Measurements from ENCODE around the gene CTXN1. TPM values are rescaled to one million over a fixed set of nuclear protein-coding genes. Genes with fewer than 3 reads are reported as not detected.
"Not testable (repeated sequence)": the region's sequence is repeated elsewhere in the genome, so short reads cannot be mapped to it uniquely, and the experiment has no call there.

The CTXN1 gene
- total and polyA plus RNA-seq, 8 donors, result 4.2 to 13.3 (median 8.6) TPM

- H3K27ac ChIP-seq, result no peak overlapping the region
- intact Hi-C loops (cut with DNase I), result no loop called here
- peaks cover 6 to 14% of the 10 kb centered on the region in 2 donors for H3K4me1 ChIP-seq
- H3K9me3 ChIP-seq, result no peaks in the 10 kb centered on the region
- H3K4me3 ChIP-seq, result no peak overlapping the region
- H3K27me3 ChIP-seq, result peaks cover 0 to 23% of the 10 kb centered on the region in 2 donors
- no peak for ATAC-seq
- TF ChIP-seq CTCF (IDR thresholded peaks at IDR 0.05), result no peak
- no peaks in the 10 kb centered on the region for H3K36me3 ChIP-seq
- DNase-seq, result no peak
These were observed 27.0 kb downstream of the CTXN1 start for GRCh38 chr19:7898967-7899366.

GRCh38 chr19:7897292-7897691, 28.6 kb downstream of the CTXN1 start:
- peak; percentile 15 for ATAC-seq

GRCh38 chr19:7895565-7895964, 30.4 kb downstream of the CTXN1 start:
- H3K9me3 ChIP-seq, result no peaks in the 10 kb centered on the region
- no peaks in the 10 kb centered on the region for H3K36me3 ChIP-seq
- peaks cover 0 to 34% of the 10 kb centered on the region in 2 donors for H3K27me3 ChIP-seq
- ATAC-seq (no peak), DNase-seq (no peak)
- H3K4me1 ChIP-seq, result no peaks in the 10 kb centered on the region
- TF ChIP-seq CTCF (IDR thresholded peaks at IDR 0.05), result no peak
- intact Hi-C loops (cut with DNase I), result no loop called here
- no peak overlapping the region for H3K4me3 ChIP-seq
- no peak overlapping the region for H3K27ac ChIP-seq

More at GRCh38 chr19:7897292-7897691, 28.6 kb downstream of the CTXN1 start:
- Histone ChIP-seq H3K27ac (no peak overlapping the region), H3K9me3 (no peaks in the 10 kb centered on the region), H3K27me3 (peaks cover 0 to 34% of the 10 kb centered on the region in 2 donors), H3K36me3 (no peaks in the 10 kb centered on the region), H3K4me1 (peaks cover under 1 to 3% of the 10 kb centered on the region in 2 donors), H3K4me3 (no peak overlapping the region)
- no peak for DNase-seq
- TF ChIP-seq CTCF (IDR thresholded peaks at IDR 0.05), result no peak
- intact Hi-C loops (cut with DNase I), result no loop called here

GRCh38 chr19:7894612-7895309, 31.2 kb downstream of the CTXN1 start:
- no peaks in the 10 kb centered on the region for H3K9me3 ChIP-seq
- H3K27ac ChIP-seq, result no peak overlapping the region
- DNase-seq (peak in 3 of 4 donors; percentile 59 to 82 (median 79)), ATAC-seq (peak; percentile 89)
- intact Hi-C loops (cut with DNase I), result no loop called here
- H3K4me3 ChIP-seq, result no peak overlapping the region
- no peak for TF ChIP-seq CTCF (IDR thresholded peaks at IDR 0.05)
- peaks cover 0 to 37% of the 10 kb centered on the region in 2 donors for H3K27me3 ChIP-seq
- no peaks in the 10 kb centered on the region for H3K4me1 ChIP-seq
- H3K36me3 ChIP-seq, result no peaks in the 10 kb centered on the region

GRCh38 chr19:7893362-7894101, 32.4 kb downstream of the CTXN1 start:
- H3K9me3 ChIP-seq; H3K4me1 ChIP-seq; H3K4me3 ChIP-seq; H3K27ac ChIP-seq; intact Hi-C loops (cut with DNase I); H3K36me3 ChIP-seq; ATAC-seq; DNase-seq: not testable (repeated sequence)
- peaks cover 0 to 47% of the 10 kb centered on the region in 2 donors for H3K27me3 ChIP-seq

Data from left lung (tissue), 10 donors.